ENCODE results near the gene ZNF37A. TPM values are rescaled to one million over a fixed set of nuclear protein-coding genes. Genes with fewer than 3 reads are reported as not detected.
"Not testable (repeated sequence)": the region's sequence is repeated elsewhere in the genome, so short reads cannot be mapped to it uniquely, and the experiment has no call there.

The ZNF37A gene
- total and polyA plus RNA-seq, 5 donors = 5.5 to 12.8 (median 11.1) TPM

DNA sequence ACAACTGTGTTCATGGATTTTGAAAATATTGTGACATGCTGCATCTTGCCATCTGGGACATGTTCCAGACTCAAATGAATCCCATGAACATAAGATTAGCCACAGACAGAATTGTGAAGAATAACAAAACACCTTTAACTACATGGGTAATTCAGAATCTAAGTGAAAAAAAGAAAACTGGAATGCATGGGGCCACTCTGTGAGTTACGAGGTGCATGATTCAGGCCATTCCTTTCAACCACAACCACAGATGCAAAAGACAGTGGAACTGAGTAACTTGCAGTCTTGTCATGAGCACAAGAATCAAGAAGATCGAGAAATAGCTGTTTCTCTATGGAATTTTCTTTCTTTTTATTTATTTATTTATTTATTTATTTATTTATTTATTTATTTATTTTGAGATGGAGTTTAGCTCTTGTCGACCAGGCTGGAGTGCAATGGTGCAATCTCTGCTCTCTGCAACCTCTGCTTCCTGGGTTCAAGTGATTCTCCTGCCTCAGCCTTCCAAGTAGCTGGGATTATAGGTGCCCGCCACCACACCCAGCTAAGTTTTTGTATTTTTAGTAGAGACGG is 56.8 kb downstream of the ZNF37A start:
- ATAC-seq; DNase-seq; intact Hi-C loops (cut with DNase I); H3K9me3 ChIP-seq (ENCODE audit: control insufficient read depth, low read length); H3K27ac ChIP-seq (ENCODE audit: low read length); H3K4me1 ChIP-seq (ENCODE audit: control insufficient read depth, insufficient read depth, low read length); H3K4me3 ChIP-seq (ENCODE audit: low read length); H3K27me3 ChIP-seq (ENCODE audit: control insufficient read depth, insufficient read depth): not testable (repeated sequence)
- 77% methylated on average over 5 of the region's 5 CpGs for WGBS

DNA sequence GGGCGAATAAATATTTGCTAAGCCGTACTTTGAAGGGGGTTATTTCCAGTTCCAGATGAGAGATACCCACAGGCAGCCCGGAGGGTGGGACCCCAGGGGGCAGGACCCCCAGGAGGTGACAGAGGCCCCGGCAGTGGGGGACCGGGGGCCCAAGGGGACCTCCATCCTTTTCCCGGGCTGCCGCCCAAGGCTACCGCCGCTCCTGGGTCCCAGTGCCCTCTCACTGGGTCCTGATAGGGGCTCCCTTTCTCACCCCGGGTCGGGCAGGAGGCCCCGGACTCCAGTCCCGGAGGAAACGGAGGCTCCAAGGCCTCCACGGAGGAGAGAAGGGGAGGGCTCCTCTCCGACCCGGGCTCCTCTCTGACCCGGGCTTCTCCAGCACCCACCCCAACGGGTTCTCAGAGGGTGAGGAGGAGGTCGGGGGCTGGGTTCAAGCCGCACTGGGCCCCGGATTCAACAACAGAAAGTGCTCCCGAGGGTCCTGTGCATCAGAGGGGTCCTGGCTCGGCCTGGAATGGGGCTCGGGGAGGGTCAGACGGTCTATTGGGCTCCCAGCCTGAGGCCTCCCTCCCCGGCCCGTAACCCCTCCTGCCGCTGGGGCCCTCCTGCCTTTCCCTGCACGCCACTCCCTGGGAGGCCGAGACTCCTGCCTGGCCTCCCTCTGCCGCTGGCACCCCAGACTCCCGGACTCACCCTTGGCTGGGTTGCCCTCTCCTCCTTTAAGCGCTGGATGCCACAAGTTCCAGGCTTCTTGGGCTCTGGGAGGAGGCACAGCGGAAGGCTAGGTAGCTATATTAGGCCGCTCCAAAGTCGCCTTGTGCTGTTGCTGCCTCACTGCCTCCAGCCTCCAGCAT is 62.5 kb downstream of the ZNF37A start:
- Histone ChIP-seq H3K9me3 (ENCODE audit: control insufficient read depth, low read length) (no peaks in the 10 kb centered on the region), H3K4me3 (ENCODE audit: low read length) (no peak overlapping the region), H3K4me1 (ENCODE audit: control insufficient read depth, insufficient read depth, low read length) (no peaks in the 10 kb centered on the region), H3K27me3 (ENCODE audit: control insufficient read depth, insufficient read depth) (no peaks in the 10 kb centered on the region), H3K27ac (ENCODE audit: low read length) (no peak overlapping the region)
- intact Hi-C loops (cut with DNase I) = no loop called here
- 89% methylated on average over 37 of the region's 37 CpGs for WGBS
- ATAC-seq (no peak), DNase-seq (no peak)

DNA sequence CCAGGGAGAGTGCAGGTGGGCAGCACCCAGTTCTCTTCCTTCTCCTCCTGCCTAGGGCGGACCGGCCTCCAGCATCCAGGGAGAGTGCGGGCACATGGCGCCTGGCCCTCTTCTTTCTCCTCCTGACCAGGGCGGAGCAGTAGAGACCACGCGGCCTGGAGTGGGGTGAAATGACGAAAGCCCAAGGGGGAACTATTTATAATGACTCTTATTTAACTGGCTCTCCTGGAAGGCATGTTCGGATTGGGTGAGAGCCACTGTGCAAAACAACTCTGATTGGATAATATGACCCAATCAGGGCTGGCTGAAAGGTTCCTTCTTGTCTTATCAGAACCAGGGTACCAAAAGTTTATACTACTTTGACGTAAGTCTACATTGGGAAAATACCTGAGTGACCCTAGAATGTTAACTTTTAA is 63.1 kb downstream of the ZNF37A start:
- no peak for ATAC-seq
- no peak for DNase-seq
- Histone ChIP-seq H3K27me3 (ENCODE audit: control insufficient read depth, insufficient read depth) (no peaks in the 10 kb centered on the region), H3K9me3 (ENCODE audit: control insufficient read depth, low read length) (no peaks in the 10 kb centered on the region), H3K4me3 (ENCODE audit: low read length) (no peak overlapping the region), H3K27ac (ENCODE audit: low read length) (no peak overlapping the region), H3K4me1 (ENCODE audit: control insufficient read depth, insufficient read depth, low read length) (no peaks in the 10 kb centered on the region)
- intact Hi-C loops (cut with DNase I) = no loop called here
- 92% methylated on average over 10 of the region's 10 CpGs for WGBS

GRCh38 chr10:38159004-38159403 is 64.9 kb downstream of the ZNF37A start:
- 71% methylated on average over 2 of the region's 2 CpGs for WGBS

GRCh38 chr10:38163617-38164016 is 69.5 kb downstream of the ZNF37A start:
- no peaks in the 10 kb centered on the region for H3K27me3 ChIP-seq (ENCODE audit: control insufficient read depth, insufficient read depth)
- intact Hi-C loops (cut with DNase I) = no loop called here
- no peak overlapping the region for H3K27ac ChIP-seq (ENCODE audit: low read length)
- no peak for DNase-seq
- ATAC-seq = no peak
- WGBS = 21% methylated on average over 1 of the region's 1 CpG
- no peak overlapping the region for H3K4me3 ChIP-seq (ENCODE audit: low read length)
- no peaks in the 10 kb centered on the region for H3K9me3 ChIP-seq (ENCODE audit: control insufficient read depth, low read length)
- H3K4me1 ChIP-seq (ENCODE audit: control insufficient read depth, insufficient read depth, low read length) = no peaks in the 10 kb centered on the region

More at GRCh38 chr10:38159004-38159403, 64.9 kb downstream of the ZNF37A start:
- no peaks in the 10 kb centered on the region for H3K4me1 ChIP-seq (ENCODE audit: control insufficient read depth, insufficient read depth, low read length)
- no peak for ATAC-seq
- no peak for DNase-seq
- no peaks in the 10 kb centered on the region for H3K27me3 ChIP-seq (ENCODE audit: control insufficient read depth, insufficient read depth)
- no peak overlapping the region for H3K27ac ChIP-seq (ENCODE audit: low read length)
- no peaks in the 10 kb centered on the region for H3K9me3 ChIP-seq (ENCODE audit: control insufficient read depth, low read length)
- H3K4me3 ChIP-seq (ENCODE audit: low read length) = no peak overlapping the region
- intact Hi-C loops (cut with DNase I) = no loop called here

GRCh38 chr10:38174336-38174735 is 80.2 kb downstream of the ZNF37A start:
- DNase-seq (no peak), ATAC-seq (no peak)
- Histone ChIP-seq H3K9me3 (ENCODE audit: control insufficient read depth, low read length) (no peaks in the 10 kb centered on the region), H3K4me3 (ENCODE audit: low read length) (no peak overlapping the region), H3K27me3 (ENCODE audit: control insufficient read depth, insufficient read depth) (no peaks in the 10 kb centered on the region), H3K4me1 (ENCODE audit: control insufficient read depth, insufficient read depth, low read length) (no peaks in the 10 kb centered on the region), H3K27ac (ENCODE audit: low read length) (no peak overlapping the region)
- 41% methylated on average over 2 of the region's 2 CpGs for WGBS
- intact Hi-C loops (cut with DNase I) = no loop called here

DNA sequence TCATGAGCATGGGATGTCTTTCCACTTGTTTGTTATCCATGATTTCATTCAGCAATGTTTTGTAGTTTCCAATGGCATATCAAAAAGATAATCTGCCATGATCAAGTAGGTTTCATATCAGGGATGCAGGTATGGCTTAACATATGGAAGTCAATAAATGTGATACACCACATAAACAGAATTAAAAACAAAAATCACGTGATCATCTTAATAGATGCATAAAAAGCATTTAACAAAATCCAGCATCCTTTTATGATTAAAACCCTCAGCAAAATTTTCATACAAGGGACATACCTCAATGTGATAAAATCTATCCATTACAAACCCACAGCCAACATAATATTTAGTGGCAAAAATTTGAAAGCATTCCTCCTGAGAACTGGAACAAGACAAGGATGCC is 90.3 kb downstream of the ZNF37A start:
- no peak for ATAC-seq
- Histone ChIP-seq H3K27me3 (ENCODE audit: control insufficient read depth, insufficient read depth) (no peaks in the 10 kb centered on the region), H3K27ac (ENCODE audit: low read length) (no peak overlapping the region), H3K4me1 (ENCODE audit: control insufficient read depth, insufficient read depth, low read length) (no peaks in the 10 kb centered on the region), H3K9me3 (ENCODE audit: control insufficient read depth, low read length) (no peaks in the 10 kb centered on the region), H3K4me3 (ENCODE audit: low read length) (no peak overlapping the region)
- intact Hi-C loops (cut with DNase I) = no loop called here
- DNase-seq = no peak
- 33% methylated on average over 1 of the region's 1 CpG for WGBS

Other genes starting within 250 kb of the ZNF37A start
- 10 to 100 TPM; 11.1 to 18.4 (median 14.6) TPM for gene ZNF248, start 236.7 kb upstream of the ZNF37A start, total RNA-seq
- 5.8 TPM for gene ZNF248, start 236.7 kb upstream of the ZNF37A start, polyA plus RNA-seq
- 10 to 100 TPM; 20.6 to 24.8 (median 23.0) TPM for gene ZNF25, start 117.7 kb upstream of the ZNF37A start, total RNA-seq
- 8.0 TPM for gene ZNF25, start 117.7 kb upstream of the ZNF37A start, polyA plus RNA-seq
- gene ZNF33A, start 83.7 kb upstream of the ZNF37A start, total RNA-seq = 10 to 100 TPM; 17.6 to 26.5 (median 25.2) TPM
- gene ZNF33A, start 83.7 kb upstream of the ZNF37A start, polyA plus RNA-seq = 9.5 TPM